ENCODE measurements around the gene NELL1.

The NELL1 gene

GRCh38 chr11:21289686-21290085, 620.3 kb downstream of the NELL1 start:
- Histone ChIP-seq H3K4me3 (ENCODE audit: low read depth, low read length) (no peak overlapping the region), H3K27ac (ENCODE audit: low read depth, low read length) (no peak overlapping the region), H3K27me3 (ENCODE audit: insufficient read depth, low read length) (no peaks in the 10 kb centered on the region), H3K4me1 (ENCODE audit: control insufficient read depth, insufficient read depth, low read length, unreplicated experiment) (no peaks in the 10 kb centered on the region), H3K36me3 (ENCODE audit: insufficient read depth, low read length) (no peaks in the 10 kb centered on the region), H3K79me2 (ENCODE audit: control insufficient read depth, insufficient read depth, low read length, unreplicated experiment) (no peaks in the 10 kb centered on the region), H2AFZ (ENCODE audit: low read length, unreplicated experiment) (no peak overlapping the region)

GRCh38 chr11:21295508-21295907, 626.1 kb downstream of the NELL1 start:
- Histone ChIP-seq H3K4me3 (ENCODE audit: low read depth, low read length) (no peak overlapping the region), H3K4me1 (ENCODE audit: control insufficient read depth, insufficient read depth, low read length, unreplicated experiment) (no peaks in the 10 kb centered on the region), H3K36me3 (ENCODE audit: insufficient read depth, low read length) (no peaks in the 10 kb centered on the region), H2AFZ (ENCODE audit: low read length, unreplicated experiment) (no peak overlapping the region), H3K27me3 (ENCODE audit: insufficient read depth, low read length) (no peaks in the 10 kb centered on the region), H3K27ac (ENCODE audit: low read depth, low read length) (no peak overlapping the region), H3K79me2 (ENCODE audit: control insufficient read depth, insufficient read depth, low read length, unreplicated experiment) (no peaks in the 10 kb centered on the region)

GRCh38 chr11:21301981-21302380, 632.6 kb downstream of the NELL1 start:
- Histone ChIP-seq H2AFZ (ENCODE audit: low read length, unreplicated experiment) (no peak overlapping the region), H3K79me2 (ENCODE audit: control insufficient read depth, insufficient read depth, low read length, unreplicated experiment) (no peaks in the 10 kb centered on the region), H3K27ac (ENCODE audit: low read depth, low read length) (no peak overlapping the region), H3K4me1 (ENCODE audit: control insufficient read depth, insufficient read depth, low read length, unreplicated experiment) (no peaks in the 10 kb centered on the region), H3K27me3 (ENCODE audit: insufficient read depth, low read length) (no peaks in the 10 kb centered on the region), H3K4me3 (ENCODE audit: low read depth, low read length) (no peak overlapping the region), H3K36me3 (ENCODE audit: insufficient read depth, low read length) (no peaks in the 10 kb centered on the region)

GRCh38 chr11:21306739-21307358, 637.5 kb downstream of the NELL1 start:
- H2AFZ ChIP-seq (ENCODE audit: low read length, unreplicated experiment): no peak overlapping the region
- no peaks in the 10 kb centered on the region for H3K27me3 ChIP-seq (ENCODE audit: insufficient read depth, low read length)
- H3K36me3 ChIP-seq (ENCODE audit: insufficient read depth, low read length): no peaks in the 10 kb centered on the region
- H3K27ac ChIP-seq (ENCODE audit: low read depth, low read length): no peak overlapping the region
- no peaks in the 10 kb centered on the region for H3K79me2 ChIP-seq (ENCODE audit: control insufficient read depth, insufficient read depth, low read length, unreplicated experiment)
- no peak overlapping the region for H3K4me3 ChIP-seq (ENCODE audit: low read depth, low read length)
- H3K4me1 ChIP-seq (ENCODE audit: control insufficient read depth, insufficient read depth, low read length, unreplicated experiment): no peaks in the 10 kb centered on the region

GRCh38 chr11:21307874-21308273, 638.5 kb downstream of the NELL1 start:
- Histone ChIP-seq H3K79me2 (ENCODE audit: control insufficient read depth, insufficient read depth, low read length, unreplicated experiment) (no peaks in the 10 kb centered on the region), H3K4me1 (ENCODE audit: control insufficient read depth, insufficient read depth, low read length, unreplicated experiment) (no peaks in the 10 kb centered on the region), H3K27me3 (ENCODE audit: insufficient read depth, low read length) (no peaks in the 10 kb centered on the region), H3K36me3 (ENCODE audit: insufficient read depth, low read length) (no peaks in the 10 kb centered on the region), H2AFZ (ENCODE audit: low read length, unreplicated experiment) (no peak overlapping the region), H3K27ac (ENCODE audit: low read depth, low read length) (no peak overlapping the region), H3K4me3 (ENCODE audit: low read depth, low read length) (no peak overlapping the region)

- Histone ChIP-seq H3K27ac (ENCODE audit: low read depth, low read length) (no peak overlapping the region), H3K4me3 (ENCODE audit: low read depth, low read length) (no peak overlapping the region), H3K27me3 (ENCODE audit: insufficient read depth, low read length) (no peaks in the 10 kb centered on the region), H3K79me2 (ENCODE audit: control insufficient read depth, insufficient read depth, low read length, unreplicated experiment) (no peaks in the 10 kb centered on the region), H3K36me3 (ENCODE audit: insufficient read depth, low read length) (no peaks in the 10 kb centered on the region), H3K4me1 (ENCODE audit: control insufficient read depth, insufficient read depth, low read length, unreplicated experiment) (no peaks in the 10 kb centered on the region), H2AFZ (ENCODE audit: low read length, unreplicated experiment) (no peak overlapping the region)
These were observed 647.2 kb downstream of the NELL1 start for GRCh38 chr11:21316591-21316990.

GRCh38 chr11:21321072-21321471, 651.7 kb downstream of the NELL1 start:
- no peaks in the 10 kb centered on the region for H3K27me3 ChIP-seq (ENCODE audit: insufficient read depth, low read length)

GRCh38 chr11:21321530-21321929, 652.1 kb downstream of the NELL1 start:
- Histone ChIP-seq H3K4me1 (ENCODE audit: control insufficient read depth, insufficient read depth, low read length, unreplicated experiment) (no peaks in the 10 kb centered on the region), H2AFZ (ENCODE audit: low read length, unreplicated experiment) (no peak overlapping the region), H3K36me3 (ENCODE audit: insufficient read depth, low read length) (no peaks in the 10 kb centered on the region), H3K79me2 (ENCODE audit: control insufficient read depth, insufficient read depth, low read length, unreplicated experiment) (no peaks in the 10 kb centered on the region), H3K27ac (ENCODE audit: low read depth, low read length) (no peak overlapping the region), H3K4me3 (ENCODE audit: low read depth, low read length) (no peak overlapping the region), H3K27me3 (ENCODE audit: insufficient read depth, low read length) (no peaks in the 10 kb centered on the region)

More at GRCh38 chr11:21321072-21321471, 651.7 kb downstream of the NELL1 start:
- Histone ChIP-seq H3K4me3 (ENCODE audit: low read depth, low read length) (no peak overlapping the region), H3K27ac (ENCODE audit: low read depth, low read length) (no peak overlapping the region), H3K79me2 (ENCODE audit: control insufficient read depth, insufficient read depth, low read length, unreplicated experiment) (no peaks in the 10 kb centered on the region), H2AFZ (ENCODE audit: low read length, unreplicated experiment) (no peak overlapping the region), H3K4me1 (ENCODE audit: control insufficient read depth, insufficient read depth, low read length, unreplicated experiment) (no peaks in the 10 kb centered on the region), H3K36me3 (ENCODE audit: insufficient read depth, low read length) (no peaks in the 10 kb centered on the region)

GRCh38 chr11:21323617-21324016, 654.2 kb downstream of the NELL1 start:
- no peaks in the 10 kb centered on the region for H3K27me3 ChIP-seq (ENCODE audit: insufficient read depth, low read length)
- H3K4me1 ChIP-seq (ENCODE audit: control insufficient read depth, insufficient read depth, low read length, unreplicated experiment): no peaks in the 10 kb centered on the region
- H3K4me3 ChIP-seq (ENCODE audit: low read depth, low read length): no peak overlapping the region
- H2AFZ ChIP-seq (ENCODE audit: low read length, unreplicated experiment): no peak overlapping the region
- no peaks in the 10 kb centered on the region for H3K79me2 ChIP-seq (ENCODE audit: control insufficient read depth, insufficient read depth, low read length, unreplicated experiment)
- no peak overlapping the region for H3K27ac ChIP-seq (ENCODE audit: low read depth, low read length)
- H3K36me3 ChIP-seq (ENCODE audit: insufficient read depth, low read length): no peaks in the 10 kb centered on the region

- Histone ChIP-seq H2AFZ (ENCODE audit: low read length, unreplicated experiment) (no peak overlapping the region), H3K27ac (ENCODE audit: low read depth, low read length) (no peak overlapping the region), H3K36me3 (ENCODE audit: insufficient read depth, low read length) (no peaks in the 10 kb centered on the region), H3K4me1 (ENCODE audit: control insufficient read depth, insufficient read depth, low read length, unreplicated experiment) (no peaks in the 10 kb centered on the region), H3K4me3 (ENCODE audit: low read depth, low read length) (no peak overlapping the region), H3K27me3 (ENCODE audit: insufficient read depth, low read length) (no peaks in the 10 kb centered on the region), H3K79me2 (ENCODE audit: control insufficient read depth, insufficient read depth, low read length, unreplicated experiment) (no peaks in the 10 kb centered on the region)
These were observed 673.8 kb downstream of the NELL1 start for GRCh38 chr11:21343204-21343603.

GRCh38 chr11:21346361-21346760, 677.0 kb downstream of the NELL1 start:
- Histone ChIP-seq H3K4me3 (ENCODE audit: low read depth, low read length) (no peak overlapping the region), H3K79me2 (ENCODE audit: control insufficient read depth, insufficient read depth, low read length, unreplicated experiment) (no peaks in the 10 kb centered on the region), H2AFZ (ENCODE audit: low read length, unreplicated experiment) (no peak overlapping the region)

More at GRCh38 chr11:21346361-21346760, 677.0 kb downstream of the NELL1 start:
- Histone ChIP-seq H3K27ac (ENCODE audit: low read depth, low read length) (no peak overlapping the region), H3K36me3 (ENCODE audit: insufficient read depth, low read length) (no peaks in the 10 kb centered on the region), H3K4me1 (ENCODE audit: control insufficient read depth, insufficient read depth, low read length, unreplicated experiment) (no peaks in the 10 kb centered on the region), H3K27me3 (ENCODE audit: insufficient read depth, low read length) (no peaks in the 10 kb centered on the region)

All from ACC112 (cell line).